HG03139 (cell line): ENCODE results near the gene MIPOL1.

Source experiments
- ATAC-seq: cut with Tn5 transposase; IDR thresholded peaks from one replicate; pipeline ENCODE4 v1.9.1; 2021; ENCODE audit not compliant: unreplicated experiment

The MIPOL1 gene

DNA sequence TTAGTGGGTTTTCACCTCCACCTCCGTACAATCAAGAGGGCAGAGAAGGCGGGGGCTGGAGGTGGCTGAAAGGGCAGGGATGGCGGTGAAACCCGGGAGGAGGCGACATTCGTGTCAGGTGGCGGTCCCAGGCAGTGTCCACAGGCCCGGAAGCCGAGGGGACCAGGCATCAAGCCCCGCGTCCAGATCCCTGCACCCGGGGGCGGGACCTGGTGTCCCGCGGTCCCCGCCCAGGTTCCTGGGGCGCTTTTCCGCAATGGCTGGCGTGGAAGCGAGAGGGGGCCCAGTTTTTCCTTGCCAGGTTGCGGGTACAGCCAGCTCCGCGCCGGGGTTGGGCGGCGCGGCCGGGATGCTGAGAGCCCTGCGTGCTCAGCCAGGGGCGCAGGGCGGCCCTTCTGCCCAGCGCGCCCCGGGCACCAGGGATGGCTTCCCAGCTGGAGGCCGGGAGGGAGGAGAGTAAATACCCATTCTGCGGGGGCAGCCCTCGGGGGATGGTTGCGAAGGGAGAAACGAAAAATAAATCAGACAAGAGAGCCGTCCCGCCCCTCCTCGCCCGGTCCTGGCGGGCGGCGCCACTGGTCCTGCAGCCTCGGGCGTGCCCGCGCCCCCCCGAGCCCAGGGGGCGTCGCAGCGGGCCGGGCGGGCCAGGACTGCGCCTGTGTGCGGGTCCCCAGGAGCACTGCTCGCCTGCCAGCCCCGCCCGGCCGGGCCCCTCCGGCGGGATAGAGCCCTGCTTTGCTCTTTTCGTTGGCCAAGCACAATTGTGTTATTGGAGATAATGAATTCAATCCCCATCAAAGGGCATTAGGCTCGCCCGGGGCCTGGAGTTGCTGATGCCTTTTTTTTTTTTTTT lies 385.8 kb downstream of the MIPOL1 start:
- ATAC-seq = no peak

DNA sequence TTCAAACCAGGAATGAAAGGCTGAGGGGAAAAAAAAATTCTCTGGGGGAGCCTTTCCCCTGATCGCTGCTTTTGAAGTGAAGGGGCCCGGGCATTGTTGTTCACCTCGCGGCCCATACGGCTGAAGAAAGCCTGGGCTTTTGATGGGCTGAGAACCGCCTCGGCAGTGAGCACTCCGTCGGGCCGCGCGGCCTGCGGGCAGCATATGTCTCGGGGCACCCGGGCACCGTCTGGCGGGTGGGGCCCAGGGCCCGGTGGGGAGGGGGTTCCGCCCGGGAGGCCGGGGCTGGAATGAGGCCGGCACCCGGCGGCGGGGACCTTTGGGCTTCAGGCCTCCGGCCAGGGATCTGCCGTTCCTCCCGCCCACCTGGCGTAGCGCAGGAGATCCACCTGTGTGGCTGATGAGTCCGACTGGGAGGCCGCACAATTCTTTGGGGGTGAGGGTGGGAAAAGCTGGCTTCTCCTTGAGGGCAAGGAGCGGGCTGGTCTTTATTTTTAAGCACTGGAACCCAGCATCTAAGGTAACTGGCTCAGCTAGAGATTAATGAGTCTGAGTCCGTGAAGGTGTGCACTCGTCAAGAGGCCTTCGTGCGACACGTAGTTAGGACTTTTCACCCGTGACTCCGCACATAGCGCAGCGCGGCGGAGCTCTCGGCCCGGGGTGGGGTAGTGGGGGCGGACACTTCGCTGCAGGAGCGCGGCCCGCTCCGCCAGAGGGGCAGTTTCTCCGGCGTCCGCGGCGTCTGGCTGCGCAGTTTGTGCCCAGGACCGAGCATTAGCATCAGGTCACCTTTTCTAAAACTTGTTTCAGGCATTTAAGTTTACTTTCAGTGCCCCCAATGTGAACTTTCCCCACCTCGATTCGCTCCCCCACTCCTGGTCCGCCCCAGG lies 386.7 kb downstream of the MIPOL1 start:
- ATAC-seq = no peak

DNA sequence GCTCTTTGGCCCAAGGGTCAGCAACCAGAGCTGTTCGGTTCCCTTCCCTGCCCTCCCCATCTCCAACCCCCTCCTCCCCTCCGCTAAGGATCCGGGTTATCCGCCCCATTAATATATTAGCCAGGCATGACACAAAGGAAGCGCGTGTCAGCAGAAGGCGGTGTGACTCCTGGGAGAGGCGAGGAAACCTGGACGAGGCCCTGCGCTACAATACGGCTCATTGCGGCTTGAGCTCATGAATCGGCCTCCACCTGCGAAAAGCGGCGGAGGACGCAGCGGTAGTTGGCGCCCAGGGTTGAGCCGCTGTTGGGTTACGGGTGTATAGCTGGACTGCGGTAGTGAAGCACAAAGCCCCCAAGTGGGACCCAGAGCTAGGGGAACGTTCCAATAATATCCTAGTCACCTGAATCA lies 387.4 kb downstream of the MIPOL1 start:
- ATAC-seq = no peak

DNA sequence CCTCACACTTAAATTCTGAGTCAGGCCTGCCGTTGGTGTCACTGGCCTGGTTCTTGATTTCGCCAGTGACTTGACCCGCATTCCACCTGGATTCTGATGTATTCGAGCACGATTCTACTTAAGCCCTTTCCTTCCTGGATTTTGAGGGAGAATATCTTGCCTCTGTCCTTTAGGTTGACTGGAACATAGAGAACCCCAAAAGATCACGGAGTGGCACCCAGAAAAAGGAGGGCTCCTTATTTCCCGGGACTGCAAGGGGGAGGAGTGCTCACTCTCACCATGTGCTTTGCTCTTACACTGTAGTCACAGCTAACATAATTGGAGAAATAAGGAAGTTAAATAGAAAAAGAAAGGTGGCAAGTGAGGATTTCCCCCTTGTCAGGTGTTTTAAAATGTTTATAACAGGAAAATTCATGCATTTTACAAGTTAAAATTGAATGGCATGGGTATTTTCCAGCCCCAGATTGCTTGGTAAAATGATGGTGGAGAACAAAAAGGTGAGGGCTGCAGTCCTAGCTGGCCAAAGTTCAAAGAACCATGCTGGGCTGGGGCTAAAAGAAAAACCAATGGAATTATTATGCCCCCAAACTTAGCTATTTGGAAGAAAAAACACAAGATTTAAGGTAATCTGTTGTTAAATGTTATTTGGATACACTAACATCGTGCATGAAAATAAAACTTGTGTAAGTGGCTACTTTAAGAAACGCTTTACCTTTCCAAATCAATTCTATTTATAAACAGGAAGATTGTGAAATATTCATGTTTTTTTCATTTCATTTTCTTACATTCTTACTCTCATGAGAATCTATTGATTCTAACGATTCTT lies 388.4 kb downstream of the MIPOL1 start:
- no peak for ATAC-seq

GRCh38 chr14:37586797-37587130 lies 389.0 kb downstream of the MIPOL1 start:
- ATAC-seq = no peak

- no peak for ATAC-seq
Measured at GRCh38 chr14:37587131-37587803, 389.5 kb downstream of the MIPOL1 start.

DNA sequence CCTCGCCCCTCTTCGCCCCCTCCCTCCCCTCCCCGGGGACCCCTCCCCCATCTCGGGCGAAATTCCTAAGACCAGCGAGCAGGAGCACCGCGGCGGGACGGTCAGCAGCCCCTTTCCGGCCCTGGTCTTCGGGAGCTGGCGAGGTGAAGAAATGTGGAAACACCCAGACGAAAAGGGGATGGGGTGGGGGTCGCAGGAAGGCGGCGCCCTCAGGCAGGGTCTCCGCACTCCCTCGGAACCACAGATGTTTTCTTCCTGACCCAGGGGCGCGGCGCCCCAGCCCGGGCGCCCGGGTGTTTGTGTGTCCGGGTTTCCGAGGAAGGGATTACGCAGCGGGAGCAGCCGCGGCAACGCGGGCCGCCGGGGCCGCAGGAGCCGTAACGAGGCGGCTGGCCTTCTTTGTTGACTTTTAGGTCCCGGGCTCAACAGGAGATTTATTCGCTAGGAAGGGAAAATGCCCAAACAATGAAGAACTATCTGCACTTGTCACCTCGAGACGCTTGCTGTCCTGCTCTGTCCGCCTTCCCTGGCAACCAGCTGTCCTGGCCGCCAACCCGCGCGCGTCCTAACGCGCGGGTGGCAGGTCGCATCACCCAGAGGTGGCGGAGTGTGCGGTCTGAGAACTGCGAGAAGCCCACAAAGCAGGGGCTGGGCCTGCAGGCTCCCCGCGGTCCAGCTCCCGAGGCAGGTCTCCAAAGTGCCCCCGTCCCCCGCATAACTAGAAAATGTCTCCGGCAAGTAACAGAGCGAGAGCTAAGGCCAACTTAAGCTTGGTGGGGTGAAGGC lies 390.3 kb downstream of the MIPOL1 start:
- ATAC-seq = no peak

DNA sequence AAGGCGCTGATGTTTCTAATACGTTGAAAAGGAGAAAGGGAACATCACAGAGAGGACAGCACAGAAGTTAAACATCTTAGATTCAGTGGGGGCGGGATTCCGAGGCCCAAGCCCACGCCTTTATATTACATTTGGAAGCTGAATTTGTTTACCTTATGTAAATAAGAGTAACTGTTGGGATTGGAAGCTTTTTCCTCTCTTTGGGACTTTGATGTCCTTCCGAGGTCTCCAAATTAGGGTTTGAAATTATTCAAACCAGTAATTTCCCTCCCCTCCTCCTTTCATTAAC lies 390.9 kb downstream of the MIPOL1 start:
- ATAC-seq = no peak

DNA sequence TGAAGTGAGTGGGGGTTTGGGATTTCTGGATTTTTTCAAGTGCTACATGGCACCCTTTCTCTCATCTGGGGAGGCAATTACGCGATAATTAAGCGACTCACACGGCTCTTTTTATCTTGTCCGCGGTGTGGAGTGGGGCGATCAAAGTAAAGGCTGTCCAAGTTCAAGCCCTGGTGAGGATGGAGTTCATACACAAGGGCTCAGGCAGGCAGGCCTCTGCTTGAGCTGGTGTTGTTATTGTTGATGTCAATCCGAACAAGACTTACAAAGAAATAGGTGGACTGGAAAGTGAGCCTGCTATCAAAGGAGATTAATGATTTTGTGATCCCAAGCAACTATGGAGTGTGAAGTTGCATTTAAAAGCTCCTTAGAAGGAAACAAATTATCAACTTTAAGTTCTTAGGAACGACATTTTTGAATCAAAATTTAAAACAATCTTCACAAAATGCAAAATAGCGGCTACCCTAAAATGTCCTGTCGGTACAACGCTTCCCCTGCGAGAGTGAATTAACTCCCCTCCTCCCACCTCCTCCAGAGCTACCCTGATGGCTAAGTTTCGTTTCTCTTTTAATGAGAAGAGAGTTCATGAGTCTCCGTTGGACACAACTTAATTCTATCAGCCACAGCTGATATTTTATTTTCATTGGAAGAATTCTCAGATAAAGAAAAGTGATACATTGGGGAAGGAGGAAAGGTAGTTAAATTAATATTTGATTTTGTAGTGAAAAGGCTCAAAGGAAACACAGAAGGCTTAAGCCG lies 391.4 kb downstream of the MIPOL1 start:
- no peak for ATAC-seq

- ATAC-seq = no peak
Measured at GRCh38 chr14:37589715-37590427, 392.1 kb downstream of the MIPOL1 start.

DNA sequence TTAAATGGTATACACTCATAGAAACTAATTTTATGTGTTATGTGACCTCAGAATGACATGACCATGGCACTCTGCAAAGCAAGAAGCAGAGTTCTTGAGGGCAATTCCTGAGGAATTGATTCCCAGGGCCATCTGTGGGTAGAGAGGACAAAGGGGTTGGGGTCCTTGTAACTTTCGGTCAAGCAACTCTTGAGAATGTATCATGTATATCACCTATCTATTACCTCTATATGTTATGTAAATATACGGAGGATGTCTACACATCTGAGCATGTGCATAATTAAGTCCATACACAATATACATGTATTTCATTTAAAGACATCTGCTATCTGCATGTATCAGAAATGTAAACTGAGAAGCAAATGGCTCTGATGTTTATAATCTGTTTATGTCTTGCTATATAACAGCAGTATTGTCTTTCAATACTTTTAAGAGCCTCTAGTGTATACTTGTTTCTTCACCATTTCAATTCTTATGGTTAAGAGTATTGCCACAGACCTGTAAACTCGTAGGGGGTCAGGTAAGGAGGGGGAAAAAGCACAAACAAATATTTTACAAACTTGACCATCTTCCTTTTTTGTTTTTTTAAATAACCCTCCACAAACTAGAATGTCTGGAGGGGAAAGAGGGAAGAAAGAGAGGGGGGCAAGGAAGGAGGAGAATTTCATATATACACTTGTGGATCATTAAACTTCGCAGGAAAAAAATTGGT lies 392.8 kb downstream of the MIPOL1 start:
- ATAC-seq = no peak

GRCh38 chr14:37591311-37591940 lies 393.7 kb downstream of the MIPOL1 start:
- no peak for ATAC-seq

DNA sequence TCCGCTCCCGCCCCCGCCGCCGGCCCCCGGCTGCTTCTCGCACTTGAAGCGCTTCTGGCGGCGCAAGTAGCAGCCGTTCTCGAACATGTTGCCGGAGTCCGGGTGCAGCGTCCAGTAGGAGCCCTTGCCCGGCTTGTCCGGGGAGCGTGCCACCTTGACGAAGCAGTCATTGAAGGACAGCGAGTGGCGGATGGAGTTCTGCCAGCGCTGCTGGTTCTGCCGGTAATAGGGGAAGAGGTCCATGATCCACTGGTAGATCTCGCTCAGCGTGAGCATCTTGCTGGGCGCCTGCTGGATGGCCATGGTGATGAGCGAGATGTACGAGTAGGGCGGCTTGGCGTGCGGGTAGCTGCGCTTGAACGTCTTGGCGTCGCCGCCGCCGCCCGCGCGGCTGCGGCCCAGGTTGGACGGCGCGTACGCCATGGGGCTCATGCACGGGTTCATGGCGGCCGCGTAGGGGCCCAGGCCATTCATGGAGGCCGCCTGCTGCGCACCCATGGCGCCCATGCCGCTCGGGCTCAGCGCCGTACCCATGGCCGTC lies 394.3 kb downstream of the MIPOL1 start:
- no peak for ATAC-seq

DNA sequence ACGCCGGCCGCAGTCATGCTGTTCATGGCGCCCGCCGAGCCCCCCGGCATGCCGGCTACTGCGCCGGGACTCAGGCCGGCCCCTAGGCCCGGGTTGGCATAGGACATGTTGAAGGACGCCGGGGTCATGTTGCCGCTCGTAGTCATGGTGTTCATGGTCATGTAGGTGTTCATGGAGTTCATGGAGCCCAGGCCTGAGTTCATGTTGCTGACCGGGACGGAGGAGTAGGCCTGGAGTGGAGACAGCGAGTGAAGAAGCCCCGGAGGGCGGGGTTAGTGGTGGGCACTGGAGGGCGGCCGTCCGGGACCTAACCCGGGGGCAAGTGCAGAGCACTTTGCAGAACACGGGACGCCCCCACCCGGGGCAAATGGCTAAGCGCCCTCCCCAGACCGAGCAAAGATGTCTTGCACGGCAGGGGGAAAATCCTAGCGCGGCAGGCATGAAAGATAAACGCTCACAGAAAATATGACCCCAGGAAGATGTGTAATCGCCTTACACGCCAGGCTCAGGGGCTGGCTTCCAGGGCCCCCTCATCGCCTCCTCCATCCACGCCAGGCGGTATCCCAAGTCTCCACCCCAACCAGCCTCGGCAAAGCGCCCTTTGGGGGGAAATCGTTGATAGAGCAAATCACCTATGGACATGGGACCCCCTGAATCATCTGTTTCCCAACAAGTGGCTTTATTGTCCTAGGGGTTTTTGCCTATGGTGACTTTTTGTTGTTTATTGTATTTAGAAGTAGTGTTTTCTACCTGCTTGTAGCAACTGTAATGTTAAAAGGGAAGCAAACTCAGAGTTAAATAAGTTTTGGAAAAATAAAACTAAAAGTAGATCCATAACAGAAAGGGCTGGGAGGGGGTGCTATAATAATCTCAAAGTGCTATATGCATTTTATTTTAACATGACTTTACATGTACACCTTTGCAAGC lies 395.0 kb downstream of the MIPOL1 start:
- ATAC-seq = no peak

DNA sequence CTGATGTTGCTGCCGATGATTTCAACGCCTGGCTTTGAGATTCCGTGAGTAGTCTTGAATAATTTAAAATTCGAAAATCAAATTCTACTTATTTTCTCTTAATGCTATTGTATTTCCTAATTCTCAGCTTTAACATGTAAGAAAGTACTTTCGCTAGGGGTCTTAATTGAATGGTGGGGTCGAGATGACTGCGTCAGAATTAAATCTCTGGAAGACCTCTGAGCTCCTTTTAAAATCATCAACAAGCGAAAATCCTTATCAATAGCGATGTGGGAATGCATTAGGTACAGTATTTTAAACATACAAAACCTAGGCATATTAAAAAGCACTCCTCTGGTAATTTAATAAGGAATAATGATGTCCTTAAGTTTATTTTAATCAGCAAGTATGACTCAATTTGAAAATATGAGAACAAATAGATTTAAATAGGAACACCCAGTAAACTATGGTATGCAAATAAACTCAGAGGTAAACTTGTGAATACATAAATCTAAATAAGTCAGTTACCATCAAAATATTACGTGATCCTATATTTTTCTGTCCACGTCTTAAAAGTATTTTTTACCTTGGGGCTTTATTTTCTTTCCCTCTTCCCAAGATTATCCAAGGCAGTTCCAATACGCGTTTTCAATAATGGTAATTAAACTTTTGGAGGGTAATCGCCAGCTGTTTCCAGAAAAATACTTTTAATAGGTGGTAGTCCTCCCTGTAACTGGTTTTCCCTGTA lies 395.9 kb downstream of the MIPOL1 start:
- ATAC-seq = no peak
